Liver (tissue), 3 donors: Measurements from ENCODE around the gene SPDYE4.

Experiments
- NR2F2 ChIP-seq: IDR thresholded peaks from 2 replicates; pipeline ENCODE4 v1.6.1; 2016; ENCODE audit warnings: antibody characterized with exemption
- SP1 ChIP-seq: IDR thresholded peaks from 2 replicates; pipeline ENCODE4 v1.6.1; 2018; ENCODE audit warnings: antibody characterized with exemption, mild to moderate bottlenecking
- TF ChIP-seq, protein P1 (sequence below): fragments of 150-350 bp; IDR thresholded peaks from 2 replicates; pipeline ENCODE4 v1.5.1; 2017; ENCODE audit warnings: improper control_type of control experiment, low read depth, low read length; ENCODE audit not compliant: missing input control
- donor health status: healthy.
- donor health status: healthy.

GRCh38 chr17:8744086-8744785, 14.1 kb downstream of the SPDYE4 start:
- no peak for TF ChIP-seq SP1
- TF ChIP-seq, protein P1, sequence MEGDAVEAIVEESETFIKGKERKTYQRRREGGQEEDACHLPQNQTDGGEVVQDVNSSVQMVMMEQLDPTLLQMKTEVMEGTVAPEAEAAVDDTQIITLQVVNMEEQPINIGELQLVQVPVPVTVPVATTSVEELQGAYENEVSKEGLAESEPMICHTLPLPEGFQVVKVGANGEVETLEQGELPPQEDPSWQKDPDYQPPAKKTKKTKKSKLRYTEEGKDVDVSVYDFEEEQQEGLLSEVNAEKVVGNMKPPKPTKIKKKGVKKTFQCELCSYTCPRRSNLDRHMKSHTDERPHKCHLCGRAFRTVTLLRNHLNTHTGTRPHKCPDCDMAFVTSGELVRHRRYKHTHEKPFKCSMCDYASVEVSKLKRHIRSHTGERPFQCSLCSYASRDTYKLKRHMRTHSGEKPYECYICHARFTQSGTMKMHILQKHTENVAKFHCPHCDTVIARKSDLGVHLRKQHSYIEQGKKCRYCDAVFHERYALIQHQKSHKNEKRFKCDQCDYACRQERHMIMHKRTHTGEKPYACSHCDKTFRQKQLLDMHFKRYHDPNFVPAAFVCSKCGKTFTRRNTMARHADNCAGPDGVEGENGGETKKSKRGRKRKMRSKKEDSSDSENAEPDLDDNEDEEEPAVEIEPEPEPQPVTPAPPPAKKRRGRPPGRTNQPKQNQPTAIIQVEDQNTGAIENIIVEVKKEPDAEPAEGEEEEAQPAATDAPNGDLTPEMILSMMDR, result no peak
- TF ChIP-seq NR2F2, result no peak
